Skeletal muscle tissue (tissue), 4 donors: ENCODE measurements around the gene TCP11. TPM values are rescaled to one million over a fixed set of nuclear protein-coding genes. Genes with fewer than 3 reads are reported as not detected.

ENCODE experiments used
- H3K27ac ChIP-seq: one replicate; pipeline ENCODE4 v1.7.0; 2013; ENCODE audit warnings: mild to moderate bottlenecking, low read depth, low read length, inconsistent platforms
- H3K27me3 ChIP-seq, 3 donors: one replicate each; pipeline ENCODE4 v1.7.0; 2013; ENCODE audit warnings: low read length in 3 of 3; ENCODE audit not compliant: control insufficient read depth in 3 of 3, insufficient read depth in 3 of 3
- H3K36me3 ChIP-seq, 3 donors: one replicate each; pipeline ENCODE4 v1.7.0; 2013; ENCODE audit warnings: low read length in 3 of 3; ENCODE audit not compliant: control insufficient read depth in 3 of 3, insufficient read depth in 3 of 3
- H3K4me1 ChIP-seq, 3 donors: one replicate each; pipeline ENCODE4 v1.7.0; 2013; ENCODE audit warnings: low read length in 3 of 3, mild to moderate bottlenecking in 3 of 3; ENCODE audit not compliant: control insufficient read depth in 3 of 3, insufficient read depth in 3 of 3
- H3K4me3 ChIP-seq, 3 donors: one replicate each; pipeline ENCODE4 v1.7.0; 2013; ENCODE audit warnings: low read length in 3 of 3
- H3K9ac ChIP-seq, 3 donors: one replicate each; pipeline ENCODE4 v1.7.0; 2013; ENCODE audit warnings: low read length in 3 of 3, mild to moderate bottlenecking in 3 of 3, moderate library complexity in 2 of 3, low read depth in 1 of 3
- H3K9me3 ChIP-seq, 3 donors: one replicate each; pipeline ENCODE4 v1.7.0; 2013; ENCODE audit warnings: low read length in 3 of 3; ENCODE audit not compliant: control insufficient read depth in 3 of 3
- total RNA-seq: library from RNA; depleted of rRNA; stranded (reverse); fragments of >200 nt; gene quantifications from one replicate; pipeline ENCODE4 v1.2.3, GENCODE V29; 2014
- donor health status: Osteomylitis.

Gene TCP11
- not detected for total RNA-seq

DNA sequence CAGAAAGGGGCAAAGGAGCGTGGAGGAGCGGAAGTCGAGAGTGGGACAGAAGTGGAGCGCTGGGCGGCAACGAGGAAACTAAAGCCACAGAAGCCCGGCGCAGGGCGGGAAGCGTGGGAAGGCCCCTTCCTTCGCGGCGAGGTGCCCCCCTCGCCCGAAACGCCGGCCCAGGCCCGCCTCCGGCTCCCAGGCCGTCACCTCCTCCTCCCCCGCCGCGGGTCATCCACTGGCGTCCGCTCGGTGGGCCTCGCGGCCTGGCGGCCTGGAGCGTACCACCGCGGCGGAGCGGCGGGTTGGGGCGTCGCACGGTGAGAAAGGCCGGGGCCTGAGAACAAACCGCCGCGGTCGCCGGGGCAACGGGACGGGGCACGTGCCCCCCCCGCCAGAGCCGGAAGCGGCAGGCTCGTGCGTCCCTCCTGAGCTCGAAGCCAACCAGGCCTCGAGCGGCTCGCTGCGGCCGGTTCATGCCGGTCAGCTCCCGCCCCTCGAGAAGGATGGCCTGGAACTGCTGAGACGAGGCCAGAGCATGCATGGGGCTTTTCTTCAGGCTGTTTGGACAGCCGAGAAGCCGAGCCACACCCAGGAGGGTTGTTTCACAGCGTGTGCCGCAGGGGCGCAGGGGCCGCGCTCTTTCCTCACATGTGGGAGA is at the start of gene TCP11:
Gene TCP11 (minus strand): TSS at position 333 of the 649 bp plus-strand sequence. CDS start 469 bp downstream, outside the sequence.
- peaks cover 0 to 5% (median 4%) of the 10 kb centered on the region in 3 donors for H3K27me3 ChIP-seq
- peak within 1 kb of the TSS in 1 of 3 donors; percentile 64 for H3K4me3 ChIP-seq
- no peaks in the 10 kb centered on the region for H3K36me3 ChIP-seq
- no peak within 1 kb of the TSS for H3K27ac ChIP-seq
- peak within 1 kb of the TSS in 2 of 3 donors; percentile 12 to 57 for H3K9ac ChIP-seq
- H3K4me1 ChIP-seq, result peaks cover 0 to 6% (median 0%) of the 10 kb centered on the region in 3 donors
- no peaks in the 10 kb centered on the region for H3K9me3 ChIP-seq

DNA sequence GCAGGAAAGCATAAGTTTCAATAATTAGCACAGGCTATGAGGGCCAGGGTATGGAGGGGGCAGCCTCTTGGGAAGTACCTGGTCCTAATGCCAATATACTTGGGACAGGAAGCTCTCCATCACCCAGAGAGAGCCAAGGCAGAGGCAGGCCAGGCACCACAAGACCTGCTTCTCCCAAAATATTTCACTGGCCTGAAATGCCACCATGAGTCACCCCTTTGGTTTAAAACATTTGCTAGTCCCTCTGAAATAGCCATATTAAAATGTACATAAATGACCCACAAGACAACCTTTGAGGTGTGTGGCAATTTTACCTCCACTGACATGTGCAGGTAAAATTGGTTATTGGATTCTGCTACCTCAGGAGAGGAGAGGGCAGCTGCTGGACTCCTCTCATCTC is 49.2 kb upstream of the TCP11 start:
- no peaks in the 10 kb centered on the region for H3K9me3 ChIP-seq
- H3K27ac ChIP-seq, result no peak overlapping the region
- no peaks in the 10 kb centered on the region for H3K4me1 ChIP-seq
- peaks cover 0 to 3% (median 0%) of the 10 kb centered on the region in 3 donors for H3K27me3 ChIP-seq
- no peak overlapping the region for H3K9ac ChIP-seq
- H3K36me3 ChIP-seq, result no peaks in the 10 kb centered on the region
- H3K4me3 ChIP-seq, result no peak overlapping the region

DNA sequence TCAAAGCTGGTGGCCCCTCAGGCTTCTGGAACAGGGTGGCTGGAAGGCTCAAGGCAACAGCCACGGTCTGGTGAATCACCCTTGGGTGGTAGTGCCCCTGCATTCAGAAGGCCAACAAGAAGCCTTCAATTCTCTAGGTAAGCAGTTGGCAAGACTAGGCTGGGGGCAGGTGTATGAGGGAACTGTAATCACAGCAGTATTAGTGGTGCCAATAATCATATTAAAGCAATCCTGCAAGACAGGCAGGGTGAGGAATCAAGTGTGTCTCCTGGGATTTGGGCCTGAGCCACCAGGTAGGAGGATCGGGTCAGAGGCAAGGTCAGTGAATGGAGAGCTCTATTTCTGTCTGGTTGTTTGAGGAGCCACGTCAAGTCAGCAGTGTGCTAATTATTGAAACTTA is 47.7 kb upstream of the TCP11 start:
- H3K36me3 ChIP-seq, result no peaks in the 10 kb centered on the region
- peaks cover 0 to 3% (median 0%) of the 10 kb centered on the region in 3 donors for H3K27me3 ChIP-seq
- H3K27ac ChIP-seq, result no peak overlapping the region

DNA sequence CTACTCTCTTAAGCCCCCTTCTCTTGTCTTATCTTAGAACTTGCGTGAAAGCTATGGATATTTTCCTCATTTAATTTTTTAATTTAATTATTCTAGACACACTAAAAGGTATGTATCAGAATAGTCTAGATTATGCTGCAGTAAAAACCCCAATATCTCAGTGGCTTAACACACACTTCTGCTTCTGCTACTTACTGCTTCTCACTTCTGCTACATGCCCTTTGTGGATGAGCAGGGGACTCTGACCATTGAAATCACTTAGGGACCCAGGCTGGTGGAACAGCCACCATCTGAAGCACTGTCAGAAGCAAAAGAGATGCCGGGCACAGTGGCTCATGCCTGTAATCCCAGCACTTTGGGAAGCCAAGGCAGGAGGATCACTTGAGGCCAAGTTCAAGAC is 45.4 kb upstream of the TCP11 start:
- no peak overlapping the region for H3K4me3 ChIP-seq
- no peak overlapping the region for H3K27ac ChIP-seq
- no peaks in the 10 kb centered on the region for H3K9me3 ChIP-seq
- H3K27me3 ChIP-seq, result peaks cover 0 to 6% (median 3%) of the 10 kb centered on the region in 3 donors
- no peaks in the 10 kb centered on the region for H3K36me3 ChIP-seq
- no peak overlapping the region for H3K9ac ChIP-seq
- H3K4me1 ChIP-seq, result peaks cover 3 to 8% (median 5%) of the 10 kb centered on the region in 3 donors

More for the DNA sequence above, 47.7 kb upstream of the TCP11 start:
- Histone ChIP-seq H3K4me1 (peaks cover 0 to 2% (median 0%) of the 10 kb centered on the region in 3 donors), H3K9me3 (no peaks in the 10 kb centered on the region), H3K4me3 (no peak overlapping the region), H3K9ac (no peak overlapping the region)

DNA sequence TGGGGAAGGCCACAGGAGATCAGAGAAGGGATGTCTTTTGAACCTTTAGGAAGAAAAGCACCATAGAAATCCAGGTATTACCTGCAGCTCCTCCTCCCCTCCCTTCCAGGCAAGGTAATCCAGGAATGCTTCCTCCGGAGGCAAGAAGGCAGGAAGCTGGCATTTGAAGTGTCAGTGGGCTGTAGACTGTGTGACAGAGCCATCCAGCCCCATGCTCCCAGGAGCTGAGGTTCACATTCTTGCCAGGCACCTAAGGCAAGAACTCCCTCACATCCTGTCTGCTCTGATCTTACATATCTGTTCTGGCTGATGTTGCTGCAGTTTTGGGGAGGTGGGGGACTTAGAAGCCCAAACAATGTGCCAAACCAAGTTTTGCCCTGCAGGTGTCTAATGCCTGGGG is 44.8 kb upstream of the TCP11 start:
- Histone ChIP-seq H3K27me3 (peaks cover 0 to 6% (median 3%) of the 10 kb centered on the region in 3 donors), H3K4me3 (no peak overlapping the region), H3K9ac (no peak overlapping the region), H3K27ac (no peak overlapping the region), H3K4me1 (peaks cover 9 to 11% (median 10%) of the 10 kb centered on the region in 3 donors), H3K9me3 (no peaks in the 10 kb centered on the region), H3K36me3 (no peaks in the 10 kb centered on the region)

DNA sequence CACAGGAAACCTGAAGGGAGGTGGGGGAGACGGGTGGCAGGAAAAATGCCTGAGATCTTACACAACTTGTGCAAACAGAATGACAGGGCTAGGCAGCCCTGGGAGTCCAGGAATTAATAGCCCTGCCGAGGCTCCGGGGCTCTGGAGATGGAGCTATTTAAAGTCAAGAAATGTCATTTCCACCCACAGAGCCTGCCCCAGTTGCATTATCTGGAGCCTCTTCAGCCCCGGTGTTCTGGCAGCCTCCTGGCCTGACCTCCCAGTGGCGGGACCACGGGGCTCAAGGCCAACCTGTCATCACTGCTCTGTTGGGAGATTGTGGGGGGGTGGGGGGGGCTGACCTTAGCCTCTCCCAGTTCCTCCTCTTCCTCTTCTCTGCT is 44.2 kb upstream of the TCP11 start:
- H3K36me3 ChIP-seq, result no peaks in the 10 kb centered on the region
- no peak overlapping the region for H3K9ac ChIP-seq
- peaks cover 0 to 6% (median 3%) of the 10 kb centered on the region in 3 donors for H3K27me3 ChIP-seq
- no peak overlapping the region for H3K4me3 ChIP-seq
- peaks cover 10 to 13% (median 11%) of the 10 kb centered on the region in 3 donors for H3K4me1 ChIP-seq
- H3K27ac ChIP-seq, result no peak overlapping the region
- no peaks in the 10 kb centered on the region for H3K9me3 ChIP-seq

DNA sequence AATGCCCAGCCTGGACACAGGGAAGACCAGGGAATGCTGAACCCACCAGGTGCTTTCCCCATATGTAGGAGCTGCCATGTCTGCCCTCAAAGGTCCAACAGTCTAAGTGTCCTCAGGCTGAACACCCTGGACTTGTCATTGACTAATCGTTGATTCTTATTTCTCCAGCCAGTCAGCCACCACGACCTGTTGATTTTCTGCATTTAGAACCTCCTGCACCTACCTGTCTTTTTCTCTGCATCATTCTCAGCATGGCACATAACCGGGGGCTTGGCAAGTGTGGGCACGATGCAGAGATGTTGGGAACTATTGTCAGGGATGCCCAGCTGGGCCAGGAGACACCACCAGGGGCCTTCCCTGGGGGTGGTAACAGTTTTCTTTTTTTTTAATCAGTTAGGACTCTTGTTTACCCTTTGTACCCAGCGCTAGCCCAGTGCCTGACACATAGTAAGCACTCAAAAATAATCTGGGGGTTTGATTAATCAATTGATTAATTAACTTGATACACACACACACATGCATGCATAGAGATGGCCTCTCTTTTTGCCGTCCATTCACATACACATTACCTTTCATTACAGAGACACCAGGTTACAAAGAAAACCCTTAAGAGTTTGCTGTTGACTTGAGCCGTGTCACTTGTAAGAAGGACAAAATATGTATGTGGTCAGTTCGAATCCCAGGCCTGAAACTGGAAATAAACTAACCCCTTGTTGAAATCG is 43.6 kb upstream of the TCP11 start:
- peaks cover 0 to 6% (median 3%) of the 10 kb centered on the region in 3 donors for H3K27me3 ChIP-seq
- H3K9me3 ChIP-seq, result no peaks in the 10 kb centered on the region
- no peaks in the 10 kb centered on the region for H3K36me3 ChIP-seq
- H3K4me3 ChIP-seq, result no peak overlapping the region
- H3K27ac ChIP-seq, result no peak overlapping the region
- H3K9ac ChIP-seq, result no peak overlapping the region
- peaks cover 10 to 13% (median 11%) of the 10 kb centered on the region in 3 donors for H3K4me1 ChIP-seq

DNA sequence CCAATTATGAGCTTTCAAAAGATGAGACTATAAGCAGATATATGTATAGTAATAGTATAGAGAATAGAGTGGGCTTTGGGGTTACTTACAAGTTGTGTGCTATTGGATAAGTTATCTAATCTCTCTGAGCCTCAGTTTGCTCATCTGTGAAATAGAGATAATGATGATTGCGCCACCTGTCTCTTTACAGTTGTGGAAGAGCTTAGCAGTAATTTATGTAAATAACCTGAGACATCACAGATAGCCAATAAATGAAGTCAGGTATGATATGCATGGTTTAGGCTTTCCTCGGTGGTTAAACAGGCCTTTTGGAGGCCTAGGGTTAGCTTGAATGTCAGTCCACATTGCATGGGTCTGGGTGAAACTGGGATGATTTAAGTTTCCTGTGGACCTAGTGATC is 42.8 kb upstream of the TCP11 start:
- Histone ChIP-seq H3K9me3 (no peaks in the 10 kb centered on the region), H3K4me1 (peaks cover 10 to 13% (median 11%) of the 10 kb centered on the region in 3 donors)

DNA sequence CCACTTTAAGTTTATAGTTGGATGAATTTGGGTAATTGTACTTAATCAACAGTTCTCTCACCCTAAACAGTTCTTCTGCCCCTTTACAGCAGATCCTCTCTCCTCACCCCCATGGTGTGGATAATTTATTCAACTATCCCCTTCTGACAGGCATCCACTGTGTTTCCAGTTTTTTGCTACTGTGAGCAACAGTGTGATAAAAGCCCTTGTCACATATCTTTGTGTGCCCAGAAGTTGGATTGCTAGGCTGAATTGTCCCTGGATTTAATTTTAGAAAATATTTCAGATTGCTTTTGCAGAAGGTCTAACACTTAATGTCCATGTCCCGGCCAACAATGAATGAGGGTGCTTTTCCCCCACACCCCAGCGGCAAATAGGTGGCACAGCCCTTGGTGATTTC is 42.1 kb upstream of the TCP11 start:
- Histone ChIP-seq H3K27ac (no peak overlapping the region), H3K9me3 (no peaks in the 10 kb centered on the region), H3K27me3 (peaks cover 0 to 6% (median 3%) of the 10 kb centered on the region in 3 donors), H3K4me1 (peaks cover 10 to 13% (median 11%) of the 10 kb centered on the region in 3 donors), H3K36me3 (no peaks in the 10 kb centered on the region), H3K4me3 (no peak overlapping the region), H3K9ac (no peak overlapping the region)

More for the DNA sequence above, 42.8 kb upstream of the TCP11 start:
- Histone ChIP-seq H3K36me3 (no peaks in the 10 kb centered on the region), H3K27ac (no peak overlapping the region), H3K4me3 (no peak overlapping the region), H3K27me3 (peaks cover 0 to 6% (median 3%) of the 10 kb centered on the region in 3 donors), H3K9ac (no peak overlapping the region)
